ENCODE results near the gene VPS13D.

- TF ChIP-seq SUZ12 (IDR thresholded peaks at IDR 0.05; ENCODE audit: extremely low read depth, insufficient read depth, insufficient read length) (no peak), YY1 (IDR thresholded peaks at IDR 0.05; ENCODE audit: insufficient read depth, insufficient read length) (no peak), ZNF274 (IDR thresholded peaks at IDR 0.05; ENCODE audit: low read depth, low read length) (no peak)
These were observed 198.5 kb downstream of the VPS13D start for GRCh38 chr1:12428334-12428733.

All from NT2/D1 (cell line).